GM23248 (cell line): ENCODE results near the gene NT5E.

Source experiments
- EZH2 ChIP-seq: fragments of 200-600 bp; sonication (generic); IDR thresholded peaks from 2 replicates; pipeline ENCODE4 v1.6.1; 2018; ENCODE audit warnings: antibody characterized with exemption, mild to moderate bottlenecking; ENCODE audit not compliant: insufficient read depth, poor library complexity, severe bottlenecking
- EZH2phosphoT487 ChIP-seq: fragments of 200-600 bp; sonication (generic); IDR thresholded peaks from 2 replicates; pipeline ENCODE4 v1.6.1; 2018; ENCODE audit warnings: antibody characterized with exemption, moderate library complexity, mild to moderate bottlenecking, low read depth; ENCODE audit not compliant: insufficient read depth

- TF ChIP-seq EZH2 (no peak), EZH2phosphoT487 (no peak)
Observed at GRCh38 chr6:85493389-85493788, 43.5 kb downstream of the NT5E start.
